GM12892 (cell line): ENCODE data around the gene GAS7.

Experiments used
- DNase-seq: peaks from one replicate; pipeline ENCODE4 v3.0.0; 2011; ENCODE audit not compliant: insufficient read length
- FAIRE-seq: peaks from 2 replicates; lab custom pipeline; 2011; peaks lifted over from hg19 to GRCh38; lab: Jason Lieb, UNC
- POLR2A ChIP-seq: IDR thresholded peaks from 2 replicates; pipeline ENCODE4 v1.6.1; 2011; ENCODE audit warnings: low read depth, low read length, control low read depth
- POLR2AphosphoS5 ChIP-seq: IDR thresholded peaks from 2 replicates; pipeline ENCODE4 v1.6.1; 2011; ENCODE audit warnings: low read depth, low read length, control low read depth
- TAF1 ChIP-seq: IDR thresholded peaks from 2 replicates; pipeline ENCODE4 v1.6.1; 2011; ENCODE audit warnings: low read depth, mild to moderate bottlenecking, control low read depth, low read length, borderline replicate concordance

GAS7 gene

GRCh38 chr17:9880582-9880999 lies 317.8 kb downstream of the GAS7 start:
- no peak for TF ChIP-seq POLR2A
- no peak for TF ChIP-seq TAF1
- TF ChIP-seq POLR2AphosphoS5: no peak
- FAIRE-seq (no peak), DNase-seq (no peak)

DNA sequence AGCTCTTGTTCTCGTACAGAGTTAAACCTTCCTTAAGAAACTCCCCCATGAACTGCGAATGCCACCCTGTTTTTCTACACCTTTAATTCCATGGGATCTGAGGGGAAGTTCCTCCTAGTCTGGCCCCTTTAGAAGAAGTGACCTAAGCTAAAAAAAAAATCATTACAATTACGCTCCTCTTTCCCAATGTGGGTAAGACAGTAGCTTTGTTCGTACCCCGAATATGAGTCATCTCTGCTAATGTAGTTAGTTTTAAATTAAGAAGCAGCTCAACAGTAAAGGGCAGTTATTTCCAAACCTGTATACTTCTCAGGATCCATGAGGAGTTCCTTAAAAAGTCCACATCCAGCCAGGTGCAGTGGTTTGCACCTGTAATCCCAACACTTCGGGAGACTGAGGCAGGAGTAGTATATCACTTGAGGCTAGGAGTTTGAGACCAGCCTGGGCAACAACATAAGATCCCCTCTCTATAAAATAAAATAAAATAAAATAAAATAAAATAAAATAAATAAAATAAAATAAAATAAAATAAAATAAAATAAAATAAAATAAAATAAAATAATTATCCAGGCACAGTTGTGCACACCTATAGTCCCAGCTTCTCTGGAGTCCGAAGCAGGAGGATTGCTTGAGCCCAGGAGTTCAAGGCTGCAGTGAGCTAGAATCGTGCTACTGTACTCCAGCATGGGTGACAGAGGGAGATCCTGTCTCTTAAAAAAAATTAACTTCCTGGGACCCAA lies 319.4 kb downstream of the GAS7 start:
- no peak for FAIRE-seq
- no peak for TF ChIP-seq POLR2A
- TF ChIP-seq POLR2AphosphoS5: no peak
- no peak for TF ChIP-seq TAF1
- DNase-seq: no peak

- DNase-seq: no peak
- no peak for FAIRE-seq
- TF ChIP-seq TAF1: no peak
Measured at GRCh38 chr17:9878356-9878755, 320.1 kb downstream of the GAS7 start.

DNA sequence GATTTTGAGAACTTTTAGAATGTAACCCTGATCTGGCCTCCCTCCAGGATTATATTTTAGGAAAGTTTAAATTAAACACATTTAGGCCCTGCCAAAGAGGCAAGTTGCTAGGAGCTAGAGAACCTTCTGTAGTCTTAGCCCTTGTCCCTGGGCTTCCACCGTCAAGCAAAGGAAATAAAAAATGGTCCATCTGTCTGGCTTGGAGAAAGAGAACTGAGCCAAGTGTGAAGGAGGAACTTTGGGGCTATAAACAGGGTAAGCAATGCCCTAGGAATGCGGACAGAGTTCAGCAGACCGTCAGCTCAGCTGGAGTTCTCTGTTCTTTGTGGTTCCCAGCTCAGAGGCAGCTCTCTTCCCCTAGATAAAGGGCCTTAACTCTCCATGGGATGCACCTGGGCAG lies 323.0 kb downstream of the GAS7 start:
- no peak for DNase-seq
- no peak for FAIRE-seq
- no peak for TF ChIP-seq POLR2A
- TF ChIP-seq TAF1: no peak
- TF ChIP-seq POLR2AphosphoS5: no peak

DNA sequence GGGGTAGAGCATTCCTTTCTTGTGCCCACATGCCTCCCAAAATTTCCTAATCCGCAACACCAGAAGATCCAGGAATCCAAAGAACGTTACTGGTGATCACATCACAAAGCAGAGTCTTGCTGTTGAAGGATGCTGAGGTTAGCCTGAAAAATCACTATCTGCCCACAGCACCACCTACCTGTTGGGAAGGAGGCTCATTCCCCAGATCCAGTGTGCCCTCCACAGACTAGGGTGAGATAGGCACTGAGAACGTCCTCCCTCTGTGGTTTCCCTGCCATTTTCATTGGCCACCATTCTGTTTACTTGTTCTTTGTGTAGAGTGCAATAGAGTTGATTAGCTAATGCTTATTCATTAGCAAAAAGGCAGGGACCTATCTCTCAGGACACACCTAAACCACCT lies 323.7 kb downstream of the GAS7 start:
- DNase-seq (no peak), FAIRE-seq (no peak)
- TF ChIP-seq TAF1: no peak
- no peak for TF ChIP-seq POLR2AphosphoS5
- TF ChIP-seq POLR2A: no peak

- DNase-seq (no peak), FAIRE-seq (no peak)
- TF ChIP-seq POLR2AphosphoS5 (no peak), POLR2A (no peak), TAF1 (no peak)
Measured at GRCh38 chr17:9872852-9873251, 325.6 kb downstream of the GAS7 start.

- FAIRE-seq: no peak
- no peak for DNase-seq
- TF ChIP-seq POLR2AphosphoS5 (no peak), TAF1 (no peak), POLR2A (no peak)
Measured at GRCh38 chr17:9868552-9868951, 329.9 kb downstream of the GAS7 start.

- TF ChIP-seq POLR2AphosphoS5 (no peak), POLR2A (no peak), TAF1 (no peak)
- DNase-seq (no peak), FAIRE-seq (no peak)
Measured at GRCh38 chr17:9865586-9865985, 332.8 kb downstream of the GAS7 start.

- TF ChIP-seq POLR2AphosphoS5 (no peak), TAF1 (no peak), POLR2A (no peak)
- no peak for DNase-seq
- no peak for FAIRE-seq
Measured at GRCh38 chr17:9862949-9863348, 335.5 kb downstream of the GAS7 start.

DNA sequence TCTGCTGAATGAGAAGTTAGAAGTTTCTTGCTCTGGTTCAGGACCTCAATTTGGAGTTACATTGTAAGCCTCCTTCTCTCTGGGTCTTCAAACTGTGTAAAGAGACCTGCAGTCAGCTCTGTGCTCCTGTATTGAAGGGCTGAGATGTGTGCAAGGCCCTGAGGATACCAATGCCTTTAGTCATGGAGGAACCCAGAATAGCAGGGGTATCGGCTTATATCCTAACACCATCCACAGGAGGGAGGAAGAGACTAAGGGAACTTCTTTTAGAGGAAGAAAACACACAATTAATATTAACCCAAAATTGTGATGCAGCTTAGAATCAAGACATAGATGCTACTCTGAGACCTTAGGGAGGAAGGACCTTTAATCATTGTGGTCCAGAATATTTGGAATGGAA lies 336.2 kb downstream of the GAS7 start:
- no peak for DNase-seq
- FAIRE-seq: no peak
- TF ChIP-seq TAF1 (no peak), POLR2AphosphoS5 (no peak), POLR2A (no peak)

GRCh38 chr17:9860851-9861250 lies 337.6 kb downstream of the GAS7 start:
- no peak for TF ChIP-seq POLR2AphosphoS5
- TF ChIP-seq TAF1: no peak
- TF ChIP-seq POLR2A: no peak
- FAIRE-seq: no peak
- no peak for DNase-seq
